ENCODE results near the gene CYP46A1.

The CYP46A1 gene

GRCh38 chr14:99768381-99768780, 84.3 kb downstream of the CYP46A1 start:
- H3K36me3 ChIP-seq (ENCODE audit: insufficient read depth, low read length), result no peaks in the 10 kb centered on the region
- H3K27ac ChIP-seq (ENCODE audit: low read depth, low read length, poor library complexity, severe bottlenecking), result no peak overlapping the region
- TF ChIP-seq EZH2 (IDR thresholded peaks at IDR 0.05; ENCODE audit: borderline replicate concordance, low read length) (no peak), CTCF (IDR thresholded peaks at IDR 0.05; ENCODE audit: low read length) (no peak)
- no peak overlapping the region for H3K4me2 ChIP-seq (ENCODE audit: low read length)
- no peak overlapping the region for H3K4me3 ChIP-seq (ENCODE audit: low read depth, low read length, poor library complexity, severe bottlenecking)
- peaks cover 4% of the 10 kb centered on the region for H3K27me3 ChIP-seq (ENCODE audit: insufficient read depth, low read length)
- H3K79me2 ChIP-seq (ENCODE audit: insufficient read depth, low read length), result no peaks in the 10 kb centered on the region
- H3K4me1 ChIP-seq (ENCODE audit: insufficient read depth, low read length, severe bottlenecking), result no peaks in the 10 kb centered on the region
- H3K9ac ChIP-seq (ENCODE audit: low read length), result no peak overlapping the region
- no peaks in the 10 kb centered on the region for H3F3A ChIP-seq (ENCODE audit: insufficient read depth, low read length)
- no peak overlapping the region for H2AFZ ChIP-seq (ENCODE audit: low read length)
- H3K9me3 ChIP-seq (ENCODE audit: low read length), result no peaks in the 10 kb centered on the region
- H4K20me1 ChIP-seq (ENCODE audit: insufficient read depth, low read length), result no peaks in the 10 kb centered on the region
- H3K9me2 ChIP-seq (ENCODE audit: low read depth, low read length), result no peaks in the 10 kb centered on the region

DNA sequence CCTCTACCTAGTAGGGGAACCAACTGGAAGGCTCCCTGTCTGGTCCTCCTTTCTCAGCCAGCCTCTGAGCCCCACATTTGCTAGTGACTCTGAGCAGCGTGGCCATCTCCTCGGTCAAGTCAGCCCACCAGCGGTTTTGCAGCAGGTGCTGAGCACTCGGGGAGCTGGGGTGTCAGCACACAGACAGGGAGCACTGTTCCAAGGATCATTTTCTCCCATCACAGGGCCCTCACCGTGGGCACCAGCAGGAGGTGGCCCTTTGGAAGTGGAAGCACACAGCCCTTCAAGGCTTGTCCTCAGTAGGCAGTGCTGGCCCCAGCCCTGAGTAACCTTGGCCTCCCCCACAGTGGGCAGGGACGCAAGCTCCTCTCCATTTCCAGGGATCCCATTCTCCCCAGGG, 85.0 kb downstream of the CYP46A1 start:
- H3K9me3 ChIP-seq (ENCODE audit: low read length), result no peaks in the 10 kb centered on the region
- H3K27me3 ChIP-seq (ENCODE audit: insufficient read depth, low read length), result peaks cover 4% of the 10 kb centered on the region
- no peaks in the 10 kb centered on the region for H4K20me1 ChIP-seq (ENCODE audit: insufficient read depth, low read length)
- H3K79me2 ChIP-seq (ENCODE audit: insufficient read depth, low read length), result no peaks in the 10 kb centered on the region
- H2AFZ ChIP-seq (ENCODE audit: low read length), result no peak overlapping the region
- no peaks in the 10 kb centered on the region for H3K9me2 ChIP-seq (ENCODE audit: low read depth, low read length)
- no peak for TF ChIP-seq CTCF (IDR thresholded peaks at IDR 0.05; ENCODE audit: low read length)
- no peak for TF ChIP-seq EZH2 (IDR thresholded peaks at IDR 0.05; ENCODE audit: borderline replicate concordance, low read length)
- H3K36me3 ChIP-seq (ENCODE audit: insufficient read depth, low read length), result no peaks in the 10 kb centered on the region
- H3K4me1 ChIP-seq (ENCODE audit: insufficient read depth, low read length, severe bottlenecking), result no peaks in the 10 kb centered on the region
- no peak overlapping the region for H3K4me2 ChIP-seq (ENCODE audit: low read length)
- H3K4me3 ChIP-seq (ENCODE audit: low read depth, low read length, poor library complexity, severe bottlenecking), result no peak overlapping the region
- H3F3A ChIP-seq (ENCODE audit: insufficient read depth, low read length), result no peaks in the 10 kb centered on the region
- no peak overlapping the region for H3K9ac ChIP-seq (ENCODE audit: low read length)
- no peak overlapping the region for H3K27ac ChIP-seq (ENCODE audit: low read depth, low read length, poor library complexity, severe bottlenecking)

DNA sequence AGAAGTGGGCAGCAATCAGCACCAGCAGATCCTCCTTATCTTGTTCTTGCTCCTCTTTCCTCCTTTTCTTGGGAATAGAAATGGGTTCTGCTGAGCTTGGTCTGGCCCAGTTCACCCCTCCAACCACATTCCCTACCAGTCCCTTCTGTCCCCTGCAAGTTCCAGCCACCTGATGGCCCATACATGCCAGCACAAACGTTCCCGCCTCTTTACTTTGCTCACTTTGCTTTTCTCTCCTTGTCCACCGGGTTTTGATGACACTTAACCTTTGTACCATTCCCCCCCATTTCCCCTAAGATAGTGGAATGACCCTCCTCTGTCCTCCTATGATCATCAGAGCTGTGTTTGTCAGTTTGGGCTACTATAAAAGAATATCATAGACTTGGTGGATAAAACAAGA, 85.7 kb downstream of the CYP46A1 start:
- Histone ChIP-seq H2AFZ (ENCODE audit: low read length) (no peak overlapping the region), H3K4me2 (ENCODE audit: low read length) (no peak overlapping the region), H3K9ac (ENCODE audit: low read length) (no peak overlapping the region)

More for the DNA sequence above, 85.7 kb downstream of the CYP46A1 start:
- Histone ChIP-seq H3K27ac (ENCODE audit: low read depth, low read length, poor library complexity, severe bottlenecking) (no peak overlapping the region), H3K36me3 (ENCODE audit: insufficient read depth, low read length) (no peaks in the 10 kb centered on the region), H4K20me1 (ENCODE audit: insufficient read depth, low read length) (no peaks in the 10 kb centered on the region), H3K9me2 (ENCODE audit: low read depth, low read length) (no peaks in the 10 kb centered on the region), H3K27me3 (ENCODE audit: insufficient read depth, low read length) (peaks cover 4% of the 10 kb centered on the region), H3K4me1 (ENCODE audit: insufficient read depth, low read length, severe bottlenecking) (no peaks in the 10 kb centered on the region), H3K79me2 (ENCODE audit: insufficient read depth, low read length) (no peaks in the 10 kb centered on the region), H3K4me3 (ENCODE audit: low read depth, low read length, poor library complexity, severe bottlenecking) (no peak overlapping the region), H3K9me3 (ENCODE audit: low read length) (no peaks in the 10 kb centered on the region), H3F3A (ENCODE audit: insufficient read depth, low read length) (no peaks in the 10 kb centered on the region)
- no peak for TF ChIP-seq EZH2 (IDR thresholded peaks at IDR 0.05; ENCODE audit: borderline replicate concordance, low read length)
- no peak for TF ChIP-seq CTCF (IDR thresholded peaks at IDR 0.05; ENCODE audit: low read length)
